NOMO-1 treated with dmso at 0.1 percent for 144 hours (cell line): ENCODE measurements around the gene NDUFS2.

ENCODE experiments used
- DNase-seq: peaks from one replicate; lab custom pipeline; 2025; ENCODE audit not compliant: unreplicated experiment; lab: John Stamatoyannopoulos, UW

The NDUFS2 gene

GRCh38 chr1:161201836-161202712 lies at the start of gene NDUFS2:
Gene NDUFS2, plus strand, starts transcription at chr1:161202367. Its CDS starts 19 bp downstream, at chr1:161202386.
- DNase-seq: peak; percentile 94

- no peak for DNase-seq
These were observed 49.0 kb upstream of the NDUFS2 start for GRCh38 chr1:161153176-161153575.

GRCh38 chr1:161153682-161154337 lies 48.4 kb upstream of the NDUFS2 start, which contains the start of gene UFC1:
Gene UFC1, plus strand, starts transcription at chr1:161153978. Its CDS starts 20 bp downstream, at chr1:161153998.
- peak; percentile 90 for DNase-seq

GRCh38 chr1:161157867-161158266 lies 44.3 kb upstream of the NDUFS2 start:
- no peak for DNase-seq

- DNase-seq: no peak
These were observed 43.7 kb upstream of the NDUFS2 start for GRCh38 chr1:161158316-161159010.

- peak; percentile 84 for DNase-seq
These were observed 42.9 kb upstream of the NDUFS2 start, which contains the start of gene USP21 for GRCh38 chr1:161159087-161159912. Gene USP21, plus strand, starts transcription at chr1:161159500. Its CDS starts 1,141 bp downstream, at chr1:161160641.

- DNase-seq: no peak
These were observed 42.3 kb upstream of the NDUFS2 start for GRCh38 chr1:161159913-161160243.

GRCh38 chr1:161160671-161161145 lies 41.5 kb upstream of the NDUFS2 start:
- no peak for DNase-seq

- no peak for DNase-seq
These were observed 40.5 kb upstream of the NDUFS2 start for GRCh38 chr1:161161652-161162051.

- DNase-seq: no peak
These were observed 40.1 kb upstream of the NDUFS2 start for GRCh38 chr1:161162052-161162451.

GRCh38 chr1:161162806-161163205 lies 39.4 kb upstream of the NDUFS2 start:
- DNase-seq: no peak

GRCh38 chr1:161163793-161164192 lies 38.4 kb upstream of the NDUFS2 start:
- DNase-seq: no peak

GRCh38 chr1:161164901-161165610 lies 37.1 kb upstream of the NDUFS2 start:
- DNase-seq: no peak

GRCh38 chr1:161165742-161166668 lies 36.2 kb upstream of the NDUFS2 start, which contains the start of gene PPOX:
Gene PPOX, plus strand, starts transcription at chr1:161166426. Its CDS starts 422 bp downstream, at chr1:161166848.
- DNase-seq: peak; percentile 99

- DNase-seq: no peak
These were observed 35.3 kb upstream of the NDUFS2 start for GRCh38 chr1:161166669-161167548.

GRCh38 chr1:161168906-161169305 lies 33.3 kb upstream of the NDUFS2 start:
- no peak for DNase-seq

GRCh38 chr1:161171191-161171590 lies 31.0 kb upstream of the NDUFS2 start:
- DNase-seq: no peak

GRCh38 chr1:161171696-161172095 lies 30.5 kb upstream of the NDUFS2 start:
- no peak for DNase-seq
